IPS-18c (cell line): ENCODE data around the gene MAP3K5.

Experiments
- H3K4me3 ChIP-seq: 2 replicates; pipeline ENCODE4 v1.7.0; 2013; ENCODE audit warnings: low read depth, mild to moderate bottlenecking, low read length, moderate library complexity; ENCODE audit not compliant: insufficient read depth
- H3K9me3 ChIP-seq: one replicate; pipeline ENCODE4 v1.6.1; 2013; ENCODE audit warnings: mild to moderate bottlenecking, low read length, moderate library complexity; ENCODE audit not compliant: control insufficient read depth, insufficient read depth

The MAP3K5 gene

DNA sequence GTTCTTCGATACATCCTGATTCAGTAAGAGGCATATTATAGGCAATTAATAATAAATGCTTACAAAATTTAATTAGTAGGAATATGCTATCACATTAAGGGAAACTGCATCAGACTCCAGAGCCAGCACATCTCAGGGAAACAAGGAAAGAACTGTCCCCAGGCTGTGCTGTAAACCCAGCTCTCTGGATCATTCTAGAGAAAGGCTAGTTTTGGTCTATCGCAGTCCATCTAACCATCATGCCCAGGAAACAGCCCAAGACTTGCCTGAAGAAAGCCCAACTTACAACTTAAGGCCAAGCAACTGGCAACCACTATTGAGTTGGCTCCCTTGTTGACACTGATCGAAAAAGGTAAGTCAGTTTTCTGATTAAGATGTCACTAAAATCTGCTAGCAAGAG, 11.3 kb downstream of the MAP3K5 start:
- H3K9me3 ChIP-seq: no peaks in the 10 kb centered on the region
- no peak overlapping the region for H3K4me3 ChIP-seq

DNA sequence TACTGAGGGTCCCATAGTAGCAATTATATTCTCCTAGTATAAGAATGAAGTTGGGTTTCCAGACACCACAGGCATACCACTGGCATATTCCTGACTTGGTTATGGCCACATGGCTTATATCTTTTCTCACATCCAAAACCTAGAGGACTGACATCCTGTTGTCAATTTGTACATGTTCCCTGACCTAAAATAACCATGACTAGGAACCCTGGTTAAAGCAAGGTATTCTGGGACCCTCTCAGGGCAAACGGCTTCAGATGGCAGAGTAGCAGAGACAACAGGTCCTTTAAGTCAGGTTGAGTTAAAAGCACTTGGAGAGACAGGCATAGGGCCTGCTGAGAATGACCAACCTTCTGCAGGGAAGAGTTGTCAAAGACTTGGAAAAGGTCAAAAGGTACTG, 12.6 kb downstream of the MAP3K5 start:
- no peaks in the 10 kb centered on the region for H3K9me3 ChIP-seq
- no peak overlapping the region for H3K4me3 ChIP-seq

DNA sequence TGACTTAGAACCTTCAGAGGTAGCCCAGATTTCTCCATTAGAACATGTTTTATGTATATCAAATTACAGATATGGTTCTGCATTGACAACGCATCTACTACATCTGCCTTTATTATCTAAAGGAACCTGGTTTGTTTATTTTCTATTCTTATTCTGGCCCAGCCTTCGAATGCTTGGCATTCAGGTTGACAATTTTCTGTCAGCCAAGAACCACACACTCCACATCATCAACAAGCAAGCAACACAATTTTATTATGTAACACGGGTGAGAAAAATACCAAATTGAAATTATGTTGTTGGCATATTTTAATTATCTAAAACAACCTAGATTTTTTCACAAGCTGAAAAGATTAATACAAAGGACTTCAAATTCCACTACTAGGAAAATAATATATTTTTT, 14.6 kb downstream of the MAP3K5 start:
- Histone ChIP-seq H3K9me3 (no peaks in the 10 kb centered on the region), H3K4me3 (no peak overlapping the region)

DNA sequence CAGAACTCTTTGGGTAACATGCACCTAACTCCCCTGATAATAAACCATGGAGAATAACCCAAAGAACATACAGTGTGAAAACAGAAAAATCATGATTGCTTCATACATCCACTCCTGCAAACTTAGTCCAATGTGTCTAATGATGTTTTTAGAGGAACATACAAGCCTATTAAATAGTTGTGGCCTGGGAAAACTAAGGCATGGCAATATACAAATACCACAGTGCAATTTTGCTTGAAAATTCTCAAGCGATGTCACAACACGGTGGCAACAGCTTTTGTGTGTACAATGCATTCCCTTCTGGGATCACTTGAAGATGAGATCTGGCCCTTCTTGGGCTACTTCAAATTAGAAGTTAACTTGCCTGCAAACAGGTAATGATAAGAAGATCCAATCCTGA, 16.7 kb downstream of the MAP3K5 start:
- Histone ChIP-seq H3K9me3 (no peaks in the 10 kb centered on the region), H3K4me3 (no peak overlapping the region)

DNA sequence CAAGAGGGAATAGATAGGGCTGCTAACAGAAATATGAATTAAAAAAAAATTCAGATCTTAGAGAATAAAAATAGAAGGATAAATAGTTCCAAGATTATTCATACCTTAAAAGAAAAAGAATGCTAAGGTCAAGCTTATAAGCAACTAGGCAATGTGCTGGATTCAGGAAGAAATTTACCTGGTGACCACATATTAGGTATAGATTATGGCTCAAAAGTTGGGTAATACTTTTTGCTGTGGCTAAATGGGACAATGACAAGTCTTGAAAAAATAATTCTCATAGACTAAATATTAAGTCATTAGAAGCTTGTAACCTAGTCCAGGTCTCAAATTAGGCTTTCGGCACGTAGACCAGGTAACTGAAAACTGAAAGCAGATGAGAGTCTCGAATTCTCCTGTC, 17.2 kb downstream of the MAP3K5 start:
- Histone ChIP-seq H3K4me3 (no peak overlapping the region), H3K9me3 (no peaks in the 10 kb centered on the region)

DNA sequence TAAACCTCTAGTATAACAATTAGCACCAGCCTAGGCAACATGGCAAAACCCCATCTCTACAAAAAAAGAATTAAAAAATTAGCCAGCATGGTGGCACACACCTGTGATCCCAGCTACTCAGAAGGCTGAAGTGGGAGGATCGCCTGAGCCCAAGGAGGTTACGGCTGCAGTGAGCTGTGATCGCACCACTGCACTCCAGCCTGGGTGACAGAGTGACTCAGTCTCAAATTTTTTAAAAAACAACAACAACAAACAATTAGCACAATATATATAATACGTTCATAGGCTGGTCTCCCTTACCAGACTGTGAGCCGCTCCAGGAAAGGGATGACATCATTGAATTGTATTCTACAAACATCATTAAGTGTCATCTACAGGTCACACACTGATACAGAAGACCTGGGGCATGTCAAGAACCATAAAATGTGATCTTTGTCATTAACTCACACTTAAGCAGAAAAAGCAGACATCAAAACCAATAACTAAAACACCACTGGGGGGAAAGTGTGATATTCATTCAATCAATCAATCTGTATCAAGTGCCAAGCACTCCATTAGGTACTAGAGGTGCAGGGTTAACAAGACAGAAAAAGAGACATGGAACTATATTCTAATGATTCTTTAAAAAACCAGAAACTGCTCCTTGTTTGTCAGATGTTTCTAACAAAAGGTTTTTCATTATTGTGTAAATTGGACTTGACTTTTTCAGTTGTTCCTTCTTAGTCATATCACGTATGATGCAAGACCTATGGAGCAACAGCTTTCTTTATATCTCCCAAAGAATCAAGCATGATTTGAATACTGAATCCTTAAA, 17.8 kb downstream of the MAP3K5 start:
- Histone ChIP-seq H3K9me3 (no peaks in the 10 kb centered on the region), H3K4me3 (no peak overlapping the region)

DNA sequence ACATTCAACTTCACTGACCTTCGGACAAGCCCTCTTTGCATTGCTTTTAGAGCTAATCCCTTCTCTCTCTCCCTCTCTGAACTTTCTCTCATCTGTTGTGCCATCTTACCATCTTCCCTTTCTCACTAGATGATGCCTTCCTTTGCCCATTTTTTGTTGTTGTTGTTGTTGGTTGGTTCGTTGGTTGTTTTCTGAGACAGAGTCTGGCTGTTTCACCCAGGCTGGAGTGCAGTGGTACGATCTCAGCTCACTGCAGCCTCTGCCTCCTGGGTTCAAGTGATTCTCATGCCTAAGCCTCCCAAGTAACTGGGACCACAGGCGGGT, 18.8 kb downstream of the MAP3K5 start:
- Histone ChIP-seq H3K9me3 (no peaks in the 10 kb centered on the region), H3K4me3 (no peak overlapping the region)

DNA sequence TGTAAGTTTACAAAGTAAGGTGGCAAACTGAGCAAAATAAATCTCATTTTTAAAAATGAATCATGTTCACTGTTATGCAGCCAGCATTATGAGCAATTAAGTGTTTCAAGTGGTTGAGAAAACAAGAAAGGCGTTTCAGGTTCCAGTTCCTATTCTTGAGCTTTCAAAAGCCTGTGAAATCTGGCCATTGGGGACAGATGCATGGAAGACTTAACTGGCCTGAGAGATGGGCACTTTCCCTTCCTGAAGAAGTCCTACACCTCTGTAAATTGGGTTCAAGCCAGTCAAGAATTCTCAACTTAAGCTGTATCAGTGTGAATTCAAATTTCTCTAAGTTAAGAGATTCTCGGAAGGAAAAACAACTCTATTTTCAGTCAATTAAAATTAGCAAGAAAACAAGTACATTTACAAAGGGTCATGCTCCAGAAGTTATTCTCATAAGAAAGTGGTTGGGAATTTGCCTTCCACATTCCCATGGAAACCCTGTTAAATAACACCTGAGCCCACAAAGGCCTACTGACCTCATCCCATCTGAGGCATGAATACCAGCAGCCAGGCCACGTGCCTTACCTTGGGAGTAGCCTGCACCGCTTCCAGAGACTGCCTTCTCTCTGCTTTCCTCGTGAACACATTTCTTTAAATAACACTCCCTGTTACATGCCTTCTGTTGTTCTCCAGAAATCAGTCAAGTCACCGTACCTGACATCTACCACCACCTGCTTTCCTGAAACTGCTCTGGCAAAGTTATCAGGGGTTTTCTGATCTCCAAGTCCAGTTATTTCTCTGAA, 19.4 kb downstream of the MAP3K5 start:
- Histone ChIP-seq H3K9me3 (no peaks in the 10 kb centered on the region), H3K4me3 (no peak overlapping the region)

DNA sequence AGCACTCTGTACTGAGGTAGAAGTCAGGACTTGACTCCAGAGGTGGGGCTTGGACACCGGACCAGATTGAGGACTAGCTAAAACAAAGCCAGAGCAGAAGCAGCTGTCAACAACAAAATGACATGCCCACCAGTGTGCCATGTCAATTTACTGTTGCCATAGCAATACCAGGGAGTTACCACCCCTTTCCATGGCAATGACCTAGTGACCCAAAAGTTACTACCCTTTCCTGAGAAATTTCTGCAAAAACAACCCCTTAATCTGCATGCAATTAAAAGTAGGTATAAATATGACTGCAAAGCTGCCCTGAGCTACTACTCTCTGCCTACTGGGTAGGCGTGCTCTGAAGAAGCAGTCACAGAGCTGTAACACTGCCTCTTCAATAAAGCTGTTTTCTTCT, 21.0 kb downstream of the MAP3K5 start:
- Histone ChIP-seq H3K4me3 (no peak overlapping the region), H3K9me3 (no peaks in the 10 kb centered on the region)

DNA sequence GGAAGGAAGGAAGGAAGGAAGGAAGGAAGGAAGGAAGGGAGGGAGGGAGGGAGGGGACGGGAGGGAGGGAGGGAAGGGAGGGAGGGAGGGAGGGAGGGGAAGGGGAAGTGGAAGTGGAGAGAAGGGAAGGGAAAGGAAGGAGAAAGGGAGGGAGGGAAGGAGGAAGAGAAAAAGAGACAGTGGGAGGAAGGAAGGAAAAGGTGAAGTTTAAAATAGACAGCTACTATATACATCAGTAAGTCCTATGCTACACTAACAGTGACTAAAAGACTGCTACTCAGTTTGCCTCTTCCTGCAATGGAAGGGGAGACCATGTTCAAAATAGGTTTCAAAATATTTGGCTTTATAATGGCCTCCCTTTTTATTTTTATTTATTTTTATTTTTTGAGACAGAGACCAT, 22.5 kb downstream of the MAP3K5 start:
- Histone ChIP-seq H3K9me3 (no peaks in the 10 kb centered on the region), H3K4me3 (no peak overlapping the region)

DNA sequence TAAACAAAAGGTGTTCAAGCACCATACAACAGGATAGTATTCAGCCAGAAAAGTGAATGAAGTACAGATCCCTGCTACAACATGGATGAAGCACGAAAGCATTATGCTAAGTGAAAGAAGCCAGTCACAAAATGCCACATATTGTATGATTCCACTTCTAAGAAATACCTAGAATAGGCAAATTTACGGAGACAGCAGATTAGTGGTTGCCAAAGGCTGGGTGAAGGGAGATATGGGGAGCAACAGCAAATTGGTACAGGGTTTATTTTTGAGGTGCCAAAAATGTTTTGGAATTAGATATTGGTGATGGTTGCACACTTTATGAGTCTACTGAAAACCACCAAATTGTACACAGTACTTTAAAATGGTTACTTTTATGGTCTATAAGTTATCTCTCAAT, 23.2 kb downstream of the MAP3K5 start:
- no peak overlapping the region for H3K4me3 ChIP-seq
- no peaks in the 10 kb centered on the region for H3K9me3 ChIP-seq

DNA sequence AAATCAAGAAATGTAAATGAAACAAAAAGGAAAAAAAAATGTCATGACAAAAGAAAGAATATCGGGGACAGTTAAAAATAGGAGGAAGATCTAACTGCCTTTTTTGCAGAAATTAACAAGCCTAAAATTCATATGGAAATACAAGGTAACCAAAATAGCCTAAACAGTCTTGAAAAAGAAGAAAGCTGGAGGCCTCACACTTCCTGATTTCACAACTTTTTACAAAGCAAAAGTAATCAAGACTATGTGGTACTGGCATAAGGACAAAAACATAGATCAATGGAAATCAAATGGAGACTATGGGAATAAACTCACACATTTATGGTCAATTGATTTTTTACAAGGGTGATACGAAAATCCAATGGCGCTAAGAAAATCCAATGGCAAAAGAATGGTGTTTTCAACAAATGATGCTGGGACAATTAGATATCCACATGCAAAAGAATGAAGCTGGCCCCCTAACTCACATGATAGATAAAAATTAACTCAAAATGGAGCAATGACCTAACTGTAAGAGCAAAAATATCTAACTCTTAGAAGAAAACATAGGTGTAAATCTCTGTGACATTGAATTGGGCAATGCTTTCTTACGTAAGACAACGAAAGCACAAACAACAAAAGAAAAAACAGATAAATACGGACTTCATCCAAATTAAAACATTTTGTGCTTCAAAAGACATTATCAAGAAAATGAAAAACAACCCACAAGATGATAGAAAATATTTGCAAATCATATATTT, 24.5 kb downstream of the MAP3K5 start:
- Histone ChIP-seq H3K4me3 (no peak overlapping the region), H3K9me3 (no peaks in the 10 kb centered on the region)

DNA sequence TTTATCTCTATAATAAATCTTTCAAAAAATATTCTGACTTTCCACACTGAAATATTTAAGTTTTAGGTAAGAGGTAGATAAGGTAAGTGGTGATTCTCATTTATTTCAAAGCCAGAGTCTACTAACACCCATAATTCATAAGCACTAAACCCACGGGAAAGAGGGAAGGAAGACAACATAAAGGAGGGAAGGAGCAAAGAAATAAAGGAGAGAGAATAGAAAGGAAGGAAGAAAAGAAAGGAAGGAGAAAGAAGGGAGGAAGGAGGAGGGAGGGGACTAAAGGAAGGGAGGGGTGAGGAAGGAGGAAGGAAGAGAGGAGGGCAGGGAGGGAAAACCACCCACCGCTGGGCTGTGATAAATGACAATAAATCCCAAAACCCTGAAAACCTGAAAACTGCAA, 25.2 kb downstream of the MAP3K5 start:
- Histone ChIP-seq H3K9me3 (no peaks in the 10 kb centered on the region), H3K4me3 (no peak overlapping the region)

DNA sequence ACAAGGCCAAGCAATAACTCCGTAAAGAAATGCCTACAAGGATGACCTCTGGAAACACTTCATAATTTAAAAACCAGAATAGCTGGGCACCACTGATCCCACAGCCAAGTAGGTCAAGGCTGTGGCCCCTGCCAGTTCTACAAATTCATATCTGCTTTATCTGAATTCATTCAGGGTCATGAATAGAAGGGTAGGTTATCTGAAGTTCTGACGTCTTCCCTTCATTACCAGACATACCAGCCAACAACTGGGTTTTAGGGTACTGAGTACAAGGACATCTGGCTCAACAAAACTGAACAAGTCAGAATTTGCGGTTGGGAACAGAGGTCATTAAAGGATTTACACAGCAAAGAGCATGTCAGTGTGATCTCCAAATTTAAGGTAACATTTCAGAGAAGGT, 26.0 kb downstream of the MAP3K5 start:
- Histone ChIP-seq H3K4me3 (no peak overlapping the region), H3K9me3 (no peaks in the 10 kb centered on the region)

DNA sequence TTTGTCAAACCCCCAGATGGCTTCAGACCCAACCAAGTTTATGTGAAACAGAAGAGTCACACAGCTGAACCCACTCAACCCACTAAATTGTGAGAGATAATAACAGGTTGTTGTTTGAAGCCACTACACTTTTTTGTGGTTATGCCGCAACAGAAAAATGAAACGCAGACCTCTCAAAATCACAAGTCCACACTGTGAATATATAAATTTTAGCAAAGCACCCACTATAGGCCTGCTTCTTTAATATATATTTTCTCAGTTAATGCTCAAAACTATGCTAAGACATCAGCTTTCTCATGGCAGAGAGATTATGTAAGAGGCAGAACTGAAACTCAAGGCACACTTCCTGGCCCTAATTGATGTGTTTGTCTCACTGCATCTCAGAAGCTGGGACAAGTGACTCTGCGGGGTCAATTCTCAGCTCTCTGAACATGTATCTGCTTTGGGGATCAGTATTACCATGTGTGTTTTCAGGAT, 27.7 kb downstream of the MAP3K5 start:
- H3K4me3 ChIP-seq: no peak overlapping the region
- no peaks in the 10 kb centered on the region for H3K9me3 ChIP-seq

DNA sequence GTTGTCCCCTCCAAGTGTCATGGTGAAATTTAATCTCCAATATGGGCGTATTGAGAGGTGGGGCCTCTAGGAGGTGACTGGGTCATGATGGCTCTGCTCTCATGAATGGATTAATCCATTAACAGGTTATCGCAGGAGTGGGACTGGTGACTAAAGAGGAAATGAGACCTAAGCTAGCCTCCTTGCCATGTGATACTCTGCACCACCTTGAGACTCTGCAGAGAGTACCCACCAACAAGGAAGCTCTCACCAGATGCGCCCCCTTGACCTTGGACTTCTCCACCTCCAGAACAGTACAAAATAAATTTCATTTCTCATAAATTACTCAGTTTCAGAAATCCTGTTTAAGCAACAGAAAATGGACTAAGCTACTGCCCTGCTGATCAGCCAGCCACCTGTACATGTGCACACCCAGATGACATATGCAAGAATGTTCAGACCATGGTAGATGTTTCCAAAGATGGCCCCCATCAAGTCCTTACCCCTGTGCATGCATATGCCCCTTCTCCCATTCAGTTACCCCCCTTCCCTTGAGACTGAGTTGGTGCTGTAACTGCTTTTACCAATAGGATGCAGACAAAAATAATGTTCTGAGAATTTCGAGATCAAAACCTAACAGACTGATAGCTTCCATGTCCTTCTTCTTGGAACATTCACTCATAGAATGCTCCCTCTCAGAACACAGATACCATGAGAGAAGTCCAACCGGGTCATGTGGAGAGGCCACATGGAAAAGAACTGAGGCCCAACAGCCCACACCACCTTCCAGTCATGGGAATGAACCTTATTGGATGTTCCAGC, 28.4 kb downstream of the MAP3K5 start:
- H3K4me3 ChIP-seq: no peak overlapping the region

DNA sequence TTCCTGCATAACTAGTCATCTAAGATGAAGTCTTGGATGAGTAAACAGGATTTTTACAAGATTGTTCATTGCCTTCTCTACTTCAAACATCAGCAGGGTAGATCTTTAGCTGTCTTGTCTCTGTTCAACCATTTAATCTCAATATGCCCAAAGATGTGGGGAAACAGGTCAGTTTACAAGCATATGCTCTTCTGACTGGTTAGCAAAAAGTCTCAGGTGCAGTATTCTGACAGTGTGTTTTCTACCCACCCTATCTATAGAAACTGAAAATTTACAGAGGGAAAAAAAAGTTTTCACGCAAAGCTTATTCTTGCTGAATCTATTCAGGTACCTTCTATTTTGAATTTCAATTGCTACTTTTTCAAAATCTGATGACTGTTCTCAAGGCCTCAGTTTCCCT, 29.0 kb downstream of the MAP3K5 start:
- Histone ChIP-seq H3K4me3 (no peak overlapping the region), H3K9me3 (no peaks in the 10 kb centered on the region)

More for the DNA sequence above, 28.4 kb downstream of the MAP3K5 start:
- no peaks in the 10 kb centered on the region for H3K9me3 ChIP-seq
